GM21390 (cell line): ENCODE data around the gene CANT1.
"Not testable (repeated sequence)": the region's sequence is repeated elsewhere in the genome, so short reads cannot be mapped to it uniquely, and the experiment has no call there.

Experiments used
- ATAC-seq: cut with Tn5 transposase; IDR thresholded peaks from one replicate; pipeline ENCODE4 v1.9.1; 2021; ENCODE audit not compliant: unreplicated experiment

Gene CANT1

DNA sequence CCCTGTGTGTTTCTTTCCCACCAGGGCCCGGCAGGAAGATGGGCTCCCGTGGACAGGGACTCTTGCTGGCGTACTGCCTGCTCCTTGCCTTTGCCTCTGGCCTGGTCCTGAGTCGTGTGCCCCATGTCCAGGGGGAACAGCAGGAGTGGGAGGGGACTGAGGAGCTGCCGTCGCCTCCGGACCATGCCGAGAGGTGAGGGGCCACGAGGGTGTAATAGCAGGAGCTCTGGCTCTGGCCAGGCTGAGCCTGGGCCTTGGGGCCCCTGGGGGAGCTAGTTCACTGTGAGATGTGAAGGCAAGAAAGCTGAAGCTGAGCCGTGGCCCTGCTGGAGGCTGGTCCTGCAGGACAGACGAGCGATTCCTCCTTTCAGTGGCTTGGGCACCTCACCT is 34.4 kb upstream of the CANT1 start:
- no peak for ATAC-seq

DNA sequence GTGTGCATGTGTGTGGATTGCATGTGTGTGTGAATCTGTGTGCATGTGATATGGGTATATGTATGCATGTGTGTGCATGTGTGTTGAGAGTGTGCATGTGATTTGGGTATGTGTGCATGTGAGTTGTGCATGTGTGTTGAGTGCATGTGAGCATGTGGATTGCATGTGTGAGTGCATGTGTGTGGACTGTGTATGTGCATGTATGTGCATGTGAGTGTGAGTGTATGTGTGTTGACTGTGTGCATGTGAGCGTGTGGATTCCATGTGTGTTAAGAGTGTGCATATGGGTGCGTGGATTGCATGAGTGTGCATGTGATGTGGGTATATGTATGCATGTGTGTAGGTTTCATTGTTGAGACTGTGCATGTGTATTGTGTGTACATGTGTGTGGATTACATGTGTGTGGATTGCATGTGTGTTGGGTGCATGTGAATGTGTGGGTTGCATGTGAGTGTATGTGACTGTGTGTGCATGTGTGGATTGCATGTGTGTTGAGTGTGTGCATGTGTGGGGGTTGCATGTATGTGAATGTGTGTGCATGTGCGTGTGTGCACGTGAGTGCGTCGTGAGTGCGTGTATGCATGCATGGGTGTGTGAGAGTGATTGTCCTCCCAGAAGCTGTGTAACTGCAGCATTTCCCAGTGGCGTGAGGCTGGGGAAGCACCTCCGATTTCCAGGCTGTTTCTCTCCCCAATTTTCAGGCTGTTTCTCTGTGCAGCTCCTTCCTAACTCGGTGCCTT is 33.8 kb upstream of the CANT1 start:
- no peak for ATAC-seq

DNA sequence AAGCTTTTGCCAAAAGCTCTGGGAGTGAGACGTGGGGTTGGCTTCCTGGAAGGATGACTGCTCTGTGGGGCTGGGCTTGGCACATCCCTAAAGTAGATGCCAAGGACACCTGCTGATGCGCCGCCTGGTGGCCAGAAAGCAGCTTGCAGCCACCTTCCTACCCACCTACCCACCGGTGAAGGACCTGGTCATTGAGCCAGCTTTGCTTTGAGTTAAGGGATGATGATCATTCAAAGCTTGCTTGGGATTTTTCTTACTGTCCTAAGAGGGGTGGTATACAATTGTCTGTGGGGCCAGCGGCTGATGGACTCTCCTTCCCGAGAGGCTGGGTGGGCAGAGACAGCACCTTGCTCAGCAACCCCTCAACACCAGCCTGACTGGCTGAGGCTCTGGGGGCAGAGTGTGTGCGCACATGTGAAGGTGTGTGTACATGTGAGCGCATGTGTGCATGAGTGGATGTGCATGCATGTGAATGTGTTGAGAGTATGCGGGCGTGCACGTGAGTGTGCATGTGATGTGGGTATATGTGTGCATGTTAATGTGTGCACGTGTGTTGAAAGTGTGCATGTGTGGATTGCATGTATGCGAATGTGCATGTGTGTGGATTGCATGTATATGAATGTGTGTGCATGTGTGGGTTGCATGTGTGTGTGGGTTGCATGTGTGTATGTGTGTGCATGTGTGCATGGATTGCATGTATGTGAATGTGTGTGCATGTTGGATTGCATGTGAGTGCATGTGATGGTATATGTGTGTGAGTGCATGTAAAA is 33.0 kb upstream of the CANT1 start:
- ATAC-seq = no peak

DNA sequence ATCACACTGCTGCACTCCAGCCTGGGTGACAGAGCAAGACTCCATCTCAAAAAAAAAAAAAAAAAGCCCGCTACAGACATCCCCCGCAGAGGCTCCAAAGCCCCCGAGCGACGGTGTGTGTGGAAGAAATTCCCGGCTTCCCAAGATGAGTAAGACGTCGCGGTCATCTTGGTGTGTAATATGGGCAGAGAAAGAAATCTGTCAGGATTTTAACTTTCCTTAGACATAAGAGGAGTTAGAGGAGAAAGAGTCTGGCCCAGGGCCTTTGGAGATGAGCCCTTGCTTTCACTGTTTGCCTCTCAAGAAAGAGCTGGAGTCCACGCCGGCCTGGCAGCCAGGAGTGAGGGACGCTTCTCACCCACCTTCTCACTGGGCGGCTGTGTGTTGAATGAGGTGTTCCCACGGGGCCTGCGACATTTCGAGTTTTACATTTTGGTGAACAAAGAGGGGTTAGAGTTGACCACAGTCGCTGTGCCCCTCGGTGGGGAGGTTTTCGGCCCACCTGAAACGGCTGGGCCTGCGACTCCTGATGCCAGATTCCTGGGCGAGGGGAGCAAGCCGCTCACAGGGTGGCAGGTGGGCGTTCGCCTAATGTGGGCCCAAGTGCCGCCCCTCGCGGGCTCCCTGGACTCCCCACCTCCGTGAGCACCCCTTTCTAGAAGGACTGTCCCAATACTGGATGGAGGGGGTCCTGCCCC is 32.3 kb upstream of the CANT1 start:
- ATAC-seq = no peak

DNA sequence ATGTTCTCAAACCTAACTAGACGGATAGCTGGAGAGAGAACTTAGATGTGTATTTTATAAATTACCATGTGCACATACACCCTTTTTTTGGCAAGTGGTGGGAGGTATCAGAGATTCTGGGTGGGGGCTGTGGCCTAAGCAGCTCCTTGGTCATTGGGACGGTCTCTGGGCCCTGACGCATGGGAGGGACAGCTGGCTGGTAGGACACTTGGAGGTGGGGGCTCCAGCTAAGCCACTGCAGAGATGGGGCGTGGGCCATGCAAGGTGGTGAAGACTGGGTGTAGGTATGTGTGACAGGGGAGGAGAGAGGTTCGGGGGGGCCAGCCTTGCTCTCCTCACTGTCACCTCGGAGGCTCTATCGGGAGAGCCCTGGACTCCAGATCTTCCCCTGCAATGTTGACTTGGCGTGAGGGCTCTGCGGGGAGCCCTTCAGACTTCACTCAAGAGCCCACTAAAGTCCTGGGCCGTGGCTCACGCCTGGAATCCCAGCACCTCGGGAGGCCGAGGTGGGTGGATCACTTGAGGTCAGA is 31.5 kb upstream of the CANT1 start:
- no peak for ATAC-seq

DNA sequence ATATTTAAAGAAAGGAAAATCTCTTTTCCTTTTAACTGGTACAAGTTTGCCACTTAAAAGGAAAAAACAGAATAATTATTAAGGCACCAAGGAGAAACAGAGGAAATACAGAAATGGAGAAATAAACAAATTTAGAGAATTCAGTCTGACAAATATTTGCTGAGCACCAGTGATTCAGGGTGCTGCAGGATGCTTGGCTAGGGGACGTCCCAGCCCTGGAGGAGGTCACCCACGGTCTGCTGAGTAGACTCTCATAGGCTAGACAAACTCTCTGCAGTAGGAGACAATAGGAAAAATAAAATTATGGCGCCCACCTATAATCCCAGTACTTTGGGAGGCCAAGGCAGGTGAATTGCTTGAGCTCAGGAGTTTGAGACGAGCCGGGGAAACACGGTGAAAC is 30.3 kb upstream of the CANT1 start:
- ATAC-seq = no peak

DNA sequence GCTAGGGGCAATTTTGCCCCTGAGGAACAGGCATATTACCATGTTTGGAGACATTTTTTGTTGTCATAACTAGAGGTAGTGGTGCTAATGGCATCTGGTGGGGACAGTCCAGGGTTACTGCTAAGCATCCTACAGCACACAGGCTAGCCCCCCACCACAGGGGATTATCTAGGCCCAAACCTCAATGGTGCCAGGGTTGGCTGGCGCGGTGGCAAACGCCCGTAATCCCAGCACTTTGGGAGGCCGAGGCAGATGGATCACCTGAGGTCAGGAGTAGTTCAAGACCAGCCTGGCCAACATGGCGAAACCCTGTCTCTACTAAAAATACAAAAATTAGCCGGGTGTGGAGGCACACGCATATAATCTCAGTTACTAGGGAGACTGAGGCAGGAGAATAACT is 29.6 kb upstream of the CANT1 start:
- no peak for ATAC-seq

DNA sequence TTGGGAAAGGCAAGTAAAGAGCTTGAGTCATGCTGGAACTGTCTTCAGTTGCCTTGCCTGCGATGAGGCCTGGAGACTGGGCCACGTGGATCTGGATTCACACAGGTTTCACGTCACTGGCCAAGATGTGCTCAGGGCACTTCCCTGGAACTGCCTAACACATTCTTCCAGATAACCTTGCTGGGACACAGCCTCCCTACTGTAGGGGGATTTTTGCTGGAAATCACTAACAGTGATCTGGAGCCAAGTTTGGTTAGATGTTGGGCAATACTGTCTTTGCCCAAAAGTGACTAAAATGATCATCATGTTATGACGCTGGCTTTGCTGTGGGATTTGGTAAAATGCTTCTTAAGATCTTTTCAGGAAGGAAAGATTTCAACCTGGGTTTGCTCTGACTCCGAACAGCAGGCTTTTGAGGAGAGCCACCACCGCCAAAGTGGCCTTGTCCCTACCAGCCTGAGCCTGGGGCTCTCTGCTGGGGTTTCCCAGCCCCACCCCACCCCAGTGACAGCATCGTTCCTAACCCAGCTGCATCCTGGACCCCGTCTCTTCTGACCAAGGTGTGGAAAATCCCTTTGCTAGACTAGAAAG is 29.1 kb upstream of the CANT1 start:
- ATAC-seq = no peak

DNA sequence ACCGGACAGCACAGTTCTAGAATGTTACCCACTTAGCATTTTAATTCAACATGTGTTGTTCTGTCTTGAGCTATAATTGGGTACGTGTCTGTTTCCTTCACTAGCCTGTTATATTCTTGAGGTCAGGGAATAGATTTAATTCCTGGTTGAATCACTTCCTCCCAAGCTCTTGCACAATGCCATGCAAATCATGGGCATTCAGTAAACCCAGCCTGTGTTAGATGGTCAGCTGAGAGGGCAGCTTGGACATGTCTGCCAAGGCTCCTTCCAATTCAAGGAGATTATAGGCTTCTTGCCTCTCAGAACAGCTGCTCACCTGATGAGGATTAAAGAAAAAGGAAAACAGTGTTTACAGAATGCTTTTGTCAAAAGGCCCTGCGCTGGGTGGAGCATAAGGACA is 27.0 kb upstream of the CANT1 start:
- no peak for ATAC-seq

DNA sequence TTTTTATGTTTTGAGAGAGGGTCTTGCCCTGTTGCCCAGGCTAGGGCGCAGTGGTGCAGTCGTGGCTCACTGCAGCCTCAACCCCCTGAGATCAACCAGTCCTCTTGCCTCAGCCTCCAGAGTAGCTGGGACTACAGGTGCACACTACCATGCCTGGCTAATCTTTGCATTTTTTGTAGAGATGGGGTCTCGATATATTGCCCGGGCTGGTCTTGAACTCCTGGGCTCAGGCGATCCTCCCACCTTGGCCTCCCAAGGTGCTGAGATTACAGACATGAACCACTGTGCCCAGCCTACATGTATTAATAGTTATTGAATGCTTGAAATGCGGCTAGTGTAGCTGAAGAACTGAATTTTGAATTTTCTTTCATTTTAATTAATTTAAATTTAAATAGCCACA is 26.6 kb upstream of the CANT1 start:
- ATAC-seq = no peak

DNA sequence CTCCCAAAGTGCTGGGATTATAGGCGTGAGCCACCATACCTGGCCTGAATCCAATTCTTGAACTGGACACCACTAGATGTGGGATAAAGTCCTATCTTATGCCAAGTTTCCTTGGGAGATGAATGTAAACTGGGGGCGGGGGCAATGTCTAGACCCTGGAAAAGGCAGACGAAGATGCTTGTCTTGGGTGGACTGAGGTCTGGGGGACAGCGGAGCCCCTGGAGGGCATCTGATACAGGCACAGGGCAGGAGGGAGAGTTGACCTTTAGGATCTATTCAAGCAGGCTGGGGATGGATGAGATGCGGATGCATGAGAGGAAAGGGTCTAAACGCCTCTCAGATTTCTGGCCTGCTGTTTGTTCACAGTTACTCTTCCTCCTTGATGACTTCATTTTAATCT is 26.1 kb upstream of the CANT1 start:
- ATAC-seq = no peak

DNA sequence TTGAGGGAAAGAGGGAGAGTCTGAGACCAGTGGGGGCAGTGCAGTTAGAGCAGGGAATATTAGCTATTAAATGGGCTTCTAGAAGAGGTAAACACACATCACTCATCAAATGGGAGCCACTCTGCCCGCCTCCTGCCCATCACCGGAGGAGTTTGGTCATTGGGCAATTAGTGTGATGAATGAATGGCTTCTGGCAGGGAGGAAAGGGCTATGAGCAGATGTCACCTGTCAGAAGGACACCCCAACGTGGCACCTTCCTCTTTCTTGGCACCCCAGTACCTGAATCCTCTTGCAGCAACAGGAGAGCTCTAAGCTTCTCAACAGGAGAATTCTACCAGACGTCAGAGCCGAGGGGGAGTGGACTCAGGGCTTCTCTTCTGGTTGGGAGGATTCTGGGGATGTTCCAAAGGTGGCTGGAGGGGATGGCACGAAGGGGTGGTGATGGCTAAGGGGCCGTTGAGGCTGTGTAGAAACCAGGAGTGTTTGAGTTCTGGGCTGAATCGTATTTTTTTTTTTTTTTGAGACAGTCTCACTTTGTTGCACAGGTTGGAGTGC is 25.4 kb upstream of the CANT1 start:
- no peak for ATAC-seq

DNA sequence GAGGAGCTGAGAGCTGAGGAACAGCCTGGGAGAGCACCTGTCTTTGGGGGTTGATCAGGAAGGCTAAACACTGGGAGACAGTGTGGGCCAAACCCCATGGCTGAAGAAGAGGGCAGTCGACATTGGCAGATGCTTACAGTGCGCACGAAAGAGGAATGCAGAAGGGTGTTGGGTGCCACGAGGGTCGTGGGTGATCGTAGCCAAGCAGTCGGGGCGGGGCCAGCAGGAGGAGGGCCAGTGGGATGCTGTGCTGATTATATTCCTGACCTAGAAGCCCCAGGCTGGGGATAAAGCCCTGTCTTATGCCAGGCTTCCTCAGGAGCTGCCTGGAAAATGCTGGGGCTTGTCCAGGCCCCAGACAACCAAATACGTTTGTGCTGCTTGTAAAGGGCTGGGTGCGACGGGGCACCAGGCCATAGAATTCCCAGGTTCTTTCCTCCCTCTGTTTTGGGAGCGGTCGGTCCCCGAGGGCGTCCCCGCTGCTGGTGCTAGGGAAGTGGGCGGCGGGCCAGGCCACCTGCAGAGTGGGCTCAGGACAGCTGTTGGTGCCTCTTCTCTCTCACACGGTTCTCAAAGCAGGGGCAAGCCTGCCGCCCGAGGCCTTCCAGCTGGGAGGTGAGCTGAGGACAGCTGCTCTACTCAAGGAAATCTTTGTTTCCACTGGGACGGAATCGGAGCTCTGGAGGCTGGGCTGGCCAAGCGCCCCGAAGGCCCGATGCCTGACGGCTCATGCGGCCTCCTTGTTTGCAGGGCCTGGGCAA is 24.4 kb upstream of the CANT1 start:
- no peak for ATAC-seq

DNA sequence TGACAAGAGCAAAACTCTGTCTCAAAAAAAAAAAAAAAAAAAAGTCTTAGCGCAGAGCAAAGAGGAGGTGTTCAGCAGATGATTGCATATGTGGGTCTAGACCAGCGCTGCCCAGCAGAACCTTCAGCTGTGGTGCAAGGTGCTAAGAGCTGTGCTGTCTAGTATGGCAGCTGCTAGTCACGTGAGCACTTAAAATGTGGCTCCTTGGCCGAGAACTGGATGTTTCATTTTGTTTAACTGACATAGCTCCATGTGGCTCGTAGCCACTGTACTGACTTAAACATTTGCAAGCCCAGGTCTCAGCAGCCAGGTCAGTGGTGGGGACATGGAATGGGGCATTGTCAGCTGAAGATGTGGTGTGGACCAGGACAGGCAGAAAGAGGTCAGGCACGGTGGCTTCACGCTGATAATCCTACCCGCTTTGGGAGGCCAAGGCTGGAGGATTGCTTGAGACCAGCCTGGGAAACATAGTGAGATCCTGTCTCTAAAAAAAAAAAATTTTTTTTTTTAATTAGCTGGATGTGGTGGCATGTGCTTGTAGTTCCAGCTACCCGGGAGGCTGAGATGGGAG is 23.6 kb upstream of the CANT1 start:
- no peak for ATAC-seq

DNA sequence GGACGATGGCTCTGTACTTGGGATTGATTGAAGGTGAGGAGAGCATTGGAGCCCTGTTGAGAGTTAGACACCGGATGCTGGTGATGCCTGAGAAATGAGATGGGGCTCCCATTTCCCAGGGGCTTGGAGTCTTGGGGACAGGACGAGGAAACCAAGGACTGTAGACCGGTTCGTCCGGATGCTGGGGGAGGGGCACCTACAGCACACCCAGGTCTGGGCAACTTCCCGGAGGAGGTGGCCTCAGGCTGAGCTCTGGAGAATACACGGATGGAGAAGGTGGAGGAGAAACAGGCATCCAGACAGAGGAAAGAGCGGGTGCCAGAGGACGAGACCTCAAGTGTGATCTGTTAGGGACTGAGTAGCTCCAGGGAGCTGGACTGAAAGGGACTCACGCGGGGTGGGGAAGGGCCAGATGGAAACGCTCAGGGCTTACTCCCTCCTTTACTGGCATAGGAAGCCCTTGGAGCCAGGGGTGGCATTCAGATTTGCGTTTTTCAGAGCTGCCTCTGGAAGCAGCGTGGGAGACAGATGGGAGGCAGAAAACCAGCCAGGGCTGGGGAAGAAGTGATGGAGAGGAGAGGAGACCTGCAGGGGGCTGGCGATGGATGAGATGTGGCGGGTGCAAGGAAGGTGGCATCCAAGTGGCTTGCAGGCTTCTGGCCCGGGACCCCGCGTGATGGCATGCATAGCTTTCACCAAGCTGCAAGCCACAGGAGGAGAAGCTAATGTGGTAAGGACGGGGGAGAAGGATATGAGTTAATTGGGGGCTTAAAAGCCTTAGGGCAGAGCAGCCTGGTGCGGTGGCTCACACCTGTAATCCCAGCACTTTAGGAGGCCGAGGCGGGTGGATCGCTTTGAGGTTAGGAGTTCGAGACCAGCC is 22.7 kb upstream of the CANT1 start:
- no peak for ATAC-seq

DNA sequence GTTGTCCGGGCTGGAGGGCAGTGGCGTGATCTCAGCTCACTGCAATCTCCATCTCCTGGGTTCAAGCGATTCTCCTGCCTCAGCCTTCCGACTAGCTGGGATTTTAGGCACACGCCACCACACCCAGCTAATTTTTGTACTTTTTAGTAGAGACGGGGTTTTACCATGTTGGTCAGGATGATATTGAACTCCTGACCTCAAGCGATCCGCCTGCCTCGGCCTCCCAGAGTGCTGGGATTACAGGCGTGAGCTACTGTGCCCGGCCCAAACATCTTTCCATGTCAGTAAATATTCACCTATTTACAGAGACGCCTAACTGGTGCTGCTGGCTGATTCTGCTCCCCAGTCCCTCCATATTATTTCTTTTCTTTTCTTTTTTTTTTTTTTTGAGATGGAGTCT is 21.1 kb upstream of the CANT1 start:
- not testable (repeated sequence) for ATAC-seq

DNA sequence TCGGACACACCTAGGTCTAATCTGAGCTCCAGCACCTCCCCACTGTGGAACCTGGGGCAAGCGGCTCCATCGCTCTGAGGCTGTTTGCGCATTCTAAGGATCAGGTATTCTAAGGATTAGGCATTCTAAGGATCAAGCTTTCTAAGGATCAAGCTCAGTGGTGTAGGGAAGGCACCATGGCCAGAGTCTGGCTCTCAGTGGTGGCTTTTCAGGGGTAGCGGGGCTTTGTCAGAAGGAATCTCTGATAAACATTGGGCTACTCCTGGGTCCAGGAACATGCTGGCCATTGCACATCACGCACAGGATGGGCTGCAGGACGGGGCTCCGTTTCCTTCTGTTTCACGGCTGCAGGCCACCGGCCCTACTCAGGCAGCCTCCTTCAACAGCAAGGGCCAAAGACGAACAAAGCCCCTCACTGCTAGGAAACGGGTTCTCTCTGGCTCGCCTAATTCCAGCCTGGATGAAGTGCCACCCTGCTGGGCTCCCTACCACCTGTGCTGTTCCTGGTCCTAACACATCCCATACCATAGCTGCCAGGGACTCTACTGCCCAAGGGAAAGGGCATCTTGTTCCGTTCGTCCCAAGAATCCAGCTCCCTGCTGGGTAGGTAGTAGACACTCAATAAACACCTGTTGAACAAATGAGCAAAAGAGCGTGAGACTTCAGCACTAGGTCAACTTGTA is 19.9 kb upstream of the CANT1 start:
- ATAC-seq = no peak

DNA sequence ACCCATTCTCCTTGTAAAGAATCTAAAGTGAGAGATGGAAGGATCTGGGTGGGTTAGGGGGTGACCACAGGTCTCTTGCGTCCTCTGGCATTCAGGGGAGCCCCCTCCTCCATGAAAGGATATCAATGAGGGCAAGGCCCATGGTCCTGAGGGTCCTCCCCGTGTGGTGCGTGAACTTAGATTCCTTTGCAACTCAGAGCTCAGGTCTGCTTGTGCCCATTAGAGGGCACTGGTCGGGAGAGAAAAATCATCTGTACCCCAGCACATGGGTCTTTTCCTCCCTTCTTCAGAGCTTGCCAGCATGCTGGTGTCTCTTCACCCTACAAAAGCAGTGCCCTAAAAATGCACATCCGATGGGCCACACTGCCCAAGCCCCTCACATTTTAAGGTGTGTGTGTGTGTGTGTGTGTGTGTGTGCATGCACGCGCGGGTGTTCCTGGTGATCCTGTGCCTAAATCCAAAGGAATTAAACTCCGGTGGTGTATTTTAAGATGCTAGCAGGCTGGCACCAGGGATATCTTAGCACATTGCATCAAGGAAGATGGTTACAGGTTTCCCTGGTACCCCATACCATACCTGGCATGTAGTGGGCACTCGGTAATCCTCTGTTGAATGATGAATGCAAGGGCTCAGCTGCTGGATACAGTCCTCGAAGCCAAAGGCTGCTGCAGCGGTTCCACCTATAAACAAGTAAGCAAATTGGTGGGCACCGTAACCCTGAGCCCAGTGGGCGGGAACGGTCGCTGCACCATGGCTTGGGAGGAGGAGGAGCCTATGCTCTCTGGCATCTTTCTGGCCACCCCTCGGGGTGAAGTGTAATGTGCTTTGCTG is 19.1 kb upstream of the CANT1 start:
- no peak for ATAC-seq
